Measurements from ENCODE around the gene DDX11. TPM values are rescaled to one million over a fixed set of nuclear protein-coding genes. Genes with fewer than 3 reads are reported as not detected.
"Not testable (repeated sequence)": the region's sequence is repeated elsewhere in the genome, so short reads cannot be mapped to it uniquely, and the experiment has no call there.

Gene DDX11
- total RNA-seq, 2 experiments from 2014 or later, result 115 to 116 TPM

GRCh38 chr12:31104220-31104619 lies 30.6 kb downstream of the DDX11 start:
- H3K9me3 Mint-ChIP-seq; intact Hi-C loops (cut with micrococcal nuclease); H3K4me3 Mint-ChIP-seq; H3K27me3 Mint-ChIP-seq; DNase-seq; H3K27ac Mint-ChIP-seq; H3K4me1 Mint-ChIP-seq (ENCODE audit: low read depth); CTCF ChIA-PET; POLR2A ChIA-PET: not testable (repeated sequence)
- H3K36me3 Mint-ChIP-seq, result peaks cover 13% of the 10 kb centered on the region

GRCh38 chr12:31104773-31105172 lies 31.1 kb downstream of the DDX11 start:
- H3K27ac Mint-ChIP-seq; CTCF ChIA-PET; H3K4me3 Mint-ChIP-seq; H3K9me3 Mint-ChIP-seq; POLR2A ChIA-PET; intact Hi-C loops (cut with micrococcal nuclease); H3K4me1 Mint-ChIP-seq (ENCODE audit: low read depth); H3K27me3 Mint-ChIP-seq; DNase-seq: not testable (repeated sequence)
- H3K36me3 Mint-ChIP-seq, result peaks cover 13% of the 10 kb centered on the region

DNA sequence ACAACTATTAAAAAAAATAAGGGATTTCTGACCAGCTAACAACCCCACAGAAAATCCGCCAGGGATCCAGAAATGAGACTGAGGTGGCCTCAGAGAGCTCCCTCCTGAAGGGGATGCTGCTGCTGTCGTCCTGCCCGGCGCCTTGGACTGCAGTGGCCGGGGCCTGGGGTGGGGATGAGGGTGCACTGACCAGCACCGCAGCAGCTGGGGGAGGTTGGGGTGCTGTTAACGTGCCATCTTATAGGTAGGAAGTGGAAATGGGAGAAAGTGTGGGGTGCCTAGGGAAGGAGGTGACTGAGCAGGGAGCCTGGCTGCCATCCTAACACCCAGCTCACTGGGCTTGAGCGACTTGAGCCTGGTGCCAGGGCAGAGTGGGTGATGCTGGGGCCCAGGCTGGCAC lies 32.0 kb downstream of the DDX11 start:
- Mint-ChIP-seq H3K4me1 (ENCODE audit: low read depth) (no peaks in the 10 kb centered on the region), H3K27ac (no peak overlapping the region), H3K9me3 (no peaks in the 10 kb centered on the region), H3K36me3 (peaks cover 12% of the 10 kb centered on the region), H3K27me3 (peaks cover 2% of the 10 kb centered on the region), H3K4me3 (no peak overlapping the region)
- ChIA-PET CTCF (no interaction called here), POLR2A (no interaction called here)
- DNase-seq, result no peak
- intact Hi-C loops (cut with micrococcal nuclease), result no loop called here

DNA sequence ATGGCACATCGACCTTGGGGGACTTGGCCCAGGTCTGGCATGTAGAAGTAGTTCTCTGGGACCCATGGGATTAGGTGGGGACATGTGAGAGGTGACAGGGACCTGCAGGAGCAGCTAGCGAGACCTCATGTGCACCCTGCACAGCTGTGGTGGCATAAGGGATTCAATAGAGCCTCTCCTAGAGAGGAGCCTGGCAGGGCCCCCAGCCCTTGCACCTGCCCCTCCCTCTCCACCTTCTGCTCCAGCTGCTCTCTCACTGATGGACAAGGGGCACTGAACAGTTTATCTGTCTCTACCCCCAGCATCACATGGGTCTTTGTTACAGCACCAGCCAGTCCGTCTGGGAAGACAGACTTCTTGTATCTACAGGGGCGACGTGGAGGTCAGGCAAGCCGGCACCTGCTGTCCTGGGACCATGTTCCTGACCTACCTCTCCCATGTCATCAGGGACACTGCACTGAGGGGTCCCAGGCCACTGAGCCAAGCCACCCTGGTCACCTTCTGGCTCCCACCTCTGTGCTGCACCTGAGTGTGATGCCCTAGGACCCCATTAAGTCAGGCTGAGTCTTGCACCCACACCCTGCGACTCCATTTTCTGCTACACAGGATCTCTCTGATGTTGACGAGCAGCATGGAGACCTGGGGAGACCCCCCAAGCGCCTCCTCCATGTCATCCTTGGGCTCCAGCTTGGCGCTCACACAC lies 32.6 kb downstream of the DDX11 start:
- no peak overlapping the region for H3K4me3 Mint-ChIP-seq
- H3K4me1 Mint-ChIP-seq (ENCODE audit: low read depth), result no peaks in the 10 kb centered on the region
- no peak overlapping the region for H3K27ac Mint-ChIP-seq
- ChIA-PET CTCF (no interaction called here), POLR2A (no interaction called here)
- intact Hi-C loops (cut with micrococcal nuclease), result no loop called here
- no peaks in the 10 kb centered on the region for H3K9me3 Mint-ChIP-seq
- no peak for DNase-seq
- H3K36me3 Mint-ChIP-seq, result peaks cover 12% of the 10 kb centered on the region
- peaks cover 6% of the 10 kb centered on the region for H3K27me3 Mint-ChIP-seq

DNA sequence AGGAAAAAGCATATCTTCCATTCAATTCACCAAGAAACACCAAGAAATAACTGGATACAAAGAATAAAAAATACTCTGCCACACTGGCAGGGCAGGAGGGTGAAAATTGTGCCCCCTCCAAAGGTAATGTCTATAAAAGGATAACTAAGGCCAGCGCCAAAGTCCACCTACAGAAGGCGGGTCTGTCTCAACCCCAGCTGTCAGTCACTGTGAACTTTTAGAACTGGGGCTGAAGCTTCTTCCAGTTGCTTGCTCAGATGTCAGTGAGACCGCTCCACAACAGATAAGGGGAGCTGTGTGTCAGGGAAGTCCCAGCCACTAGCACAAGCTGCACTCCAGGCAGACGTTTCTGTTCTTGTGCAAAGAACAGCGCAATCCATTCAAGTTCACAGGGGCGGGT lies 36.1 kb downstream of the DDX11 start:
- H3K4me3 Mint-ChIP-seq; H3K4me1 Mint-ChIP-seq (ENCODE audit: low read depth); POLR2A ChIA-PET; CTCF ChIA-PET; H3K36me3 Mint-ChIP-seq; DNase-seq; H3K9me3 Mint-ChIP-seq; intact Hi-C loops (cut with micrococcal nuclease); H3K27ac Mint-ChIP-seq: not testable (repeated sequence)
- peaks cover 19% of the 10 kb centered on the region for H3K27me3 Mint-ChIP-seq

- POLR2A ChIA-PET; H3K9me3 Mint-ChIP-seq; H3K36me3 Mint-ChIP-seq; DNase-seq; CTCF ChIA-PET; intact Hi-C loops (cut with micrococcal nuclease); H3K27ac Mint-ChIP-seq; H3K4me1 Mint-ChIP-seq (ENCODE audit: low read depth); H3K4me3 Mint-ChIP-seq: not testable (repeated sequence)
- H3K27me3 Mint-ChIP-seq, result peaks cover 23% of the 10 kb centered on the region
Measured at GRCh38 chr12:31110263-31110662, 36.6 kb downstream of the DDX11 start.

- POLR2A ChIA-PET, CTCF ChIA-PET, H3K27ac Mint-ChIP-seq, H3K36me3 Mint-ChIP-seq, H3K9me3 Mint-ChIP-seq, DNase-seq, H3K4me3 Mint-ChIP-seq: not testable (repeated sequence)
- Mint-ChIP-seq H3K4me1 (ENCODE audit: low read depth) (peaks cover 13% of the 10 kb centered on the region), H3K27me3 (peaks cover 38% of the 10 kb centered on the region)
- intact Hi-C loops (cut with micrococcal nuclease), result loop anchor here (5.0 kb wide), 2 partner anchors 92 to 263 kb away; no protein-coding TSS in a partner anchor
Measured at GRCh38 chr12:31115092-31115601, 41.5 kb downstream of the DDX11 start.

DNA sequence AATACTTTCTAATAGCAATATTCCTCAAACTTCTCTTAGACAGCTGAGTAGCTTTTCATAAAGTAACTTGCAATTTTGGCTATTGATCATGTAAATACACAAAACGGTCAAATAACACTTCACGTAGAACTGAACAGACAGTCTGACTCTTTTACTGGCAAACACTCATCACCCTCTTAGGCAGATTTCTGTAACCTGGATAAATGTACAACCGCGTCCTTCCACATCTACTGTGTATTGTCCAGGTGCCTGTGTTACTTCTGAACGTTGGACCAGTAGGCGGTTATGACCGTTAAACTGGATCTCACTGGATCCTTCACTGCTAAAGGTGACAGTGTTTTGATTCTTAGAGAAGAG lies 43.2 kb downstream of the DDX11 start:
- POLR2A ChIA-PET, DNase-seq, H3K27ac Mint-ChIP-seq, H3K36me3 Mint-ChIP-seq, H3K9me3 Mint-ChIP-seq: not testable (repeated sequence)
- intact Hi-C loops (cut with micrococcal nuclease), result loop anchor here (2.0 to 5.0 kb wide), 3 partner anchors 90 to 265 kb away; no protein-coding TSS in a partner anchor
- CTCF ChIA-PET, result interaction anchor here (0.9 to 1.6 kb wide), 2 partner anchors 122 to 191 kb away, joined by 3 read pairs; no protein-coding TSS in a partner anchor
- peak overlapping the region; percentile 64 for H3K4me3 Mint-ChIP-seq
- H3K27me3 Mint-ChIP-seq, result peaks cover 35% of the 10 kb centered on the region
- peaks cover 16% of the 10 kb centered on the region for H3K4me1 Mint-ChIP-seq (ENCODE audit: low read depth)

DNA sequence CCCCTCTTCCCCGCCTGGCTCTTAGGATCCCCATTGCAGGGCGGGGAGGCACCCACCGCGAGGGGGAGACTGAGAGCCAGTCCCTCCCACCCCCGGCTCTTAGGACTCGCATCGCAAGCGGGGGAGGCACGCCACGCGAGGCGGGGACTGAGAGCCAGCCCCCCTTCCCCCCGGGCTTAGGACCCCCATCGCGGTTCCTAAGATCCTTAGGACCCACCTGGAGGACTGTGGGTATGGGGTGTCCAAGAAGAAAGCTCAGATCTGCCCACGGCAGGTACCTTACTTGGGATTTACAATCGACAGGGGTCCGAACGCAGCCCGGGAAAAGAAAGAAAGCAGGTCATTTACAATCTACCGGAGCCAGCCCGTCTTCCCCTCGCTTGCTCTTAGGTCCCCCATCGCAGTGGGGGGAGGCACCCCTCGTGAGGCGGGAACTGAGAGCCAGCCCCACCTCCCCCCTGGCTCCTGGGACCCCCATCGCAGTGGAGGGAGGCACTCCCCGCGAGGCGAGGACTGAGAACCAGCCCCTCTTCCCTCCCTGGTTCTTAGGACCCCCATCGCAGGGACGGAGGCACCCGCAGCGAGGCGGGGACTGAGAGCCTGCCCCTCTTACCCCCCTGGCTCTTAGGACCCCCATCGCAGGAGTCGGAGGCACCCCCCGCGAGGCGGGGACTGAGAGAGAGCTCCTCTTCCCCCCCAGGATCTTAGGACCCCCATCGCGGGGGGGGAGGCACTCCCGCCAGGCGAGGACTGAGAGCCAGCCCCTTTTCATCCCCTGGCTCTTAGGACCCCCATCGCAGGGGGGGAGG lies 43.7 kb downstream of the DDX11 start:
- DNase-seq, result peak; percentile 70
- ChIA-PET CTCF (interaction anchor here (0.5 to 1.6 kb wide), 3 partner anchors 121 to 1729 kb away, joined by 3 read pairs; no protein-coding TSS in a partner anchor), POLR2A (no interaction called here)
- Mint-ChIP-seq H3K27ac (no peak overlapping the region), H3K36me3 (no peaks in the 10 kb centered on the region), H3K9me3 (no peaks in the 10 kb centered on the region), H3K27me3 (peaks cover 35% of the 10 kb centered on the region), H3K4me1 (ENCODE audit: low read depth) (peaks cover 16% of the 10 kb centered on the region), H3K4me3 (peak overlapping the region; percentile 64)
- intact Hi-C loops (cut with micrococcal nuclease), result loop anchor here (2.0 to 5.0 kb wide), 3 partner anchors 90 to 265 kb away; no protein-coding TSS in a partner anchor

DNA sequence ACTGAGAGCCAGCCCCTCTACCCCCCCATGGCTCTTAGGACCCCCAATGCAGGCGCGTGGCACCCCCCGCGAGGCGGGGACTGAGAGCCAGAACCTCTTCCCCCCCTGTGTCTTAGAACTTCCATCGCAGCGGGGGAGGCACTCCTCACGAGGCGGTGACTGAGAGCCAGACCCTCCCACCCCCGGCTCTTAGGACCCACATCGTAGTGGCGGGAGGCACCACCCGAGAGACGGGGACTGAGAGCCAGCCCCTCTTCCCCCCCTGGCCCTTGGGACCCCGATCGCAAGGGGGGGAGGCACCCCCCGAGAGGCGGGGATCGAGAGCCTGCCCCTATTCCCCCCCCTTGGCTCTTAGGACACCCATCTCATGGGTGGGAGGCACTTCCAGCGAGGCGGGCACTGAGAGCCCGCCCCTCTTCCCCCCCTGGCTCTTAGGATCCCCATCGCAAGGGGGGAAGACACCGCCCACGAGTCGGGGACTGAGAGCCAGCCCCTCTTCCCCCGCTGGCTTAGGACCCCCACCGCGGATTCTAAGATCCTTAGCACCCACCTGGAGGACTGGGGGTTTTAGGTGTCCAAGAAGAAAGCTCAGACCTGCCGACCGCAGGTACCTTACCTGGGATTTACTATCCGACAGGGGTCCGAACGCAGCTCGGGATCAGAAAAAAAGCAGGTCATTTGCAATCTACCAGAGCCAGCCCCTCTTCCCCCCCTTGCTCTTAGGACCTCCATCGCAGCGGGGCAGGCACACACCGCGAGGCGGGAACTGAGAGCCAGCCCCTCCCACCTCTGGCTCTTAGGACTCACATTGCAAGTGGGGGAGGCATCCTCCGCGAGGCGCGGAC lies 44.9 kb downstream of the DDX11 start:
- POLR2A ChIA-PET, result no interaction called here
- intact Hi-C loops (cut with micrococcal nuclease), result loop anchor here (5.0 kb wide), 2 partner anchors 89 to 266 kb away; no protein-coding TSS in a partner anchor

DNA sequence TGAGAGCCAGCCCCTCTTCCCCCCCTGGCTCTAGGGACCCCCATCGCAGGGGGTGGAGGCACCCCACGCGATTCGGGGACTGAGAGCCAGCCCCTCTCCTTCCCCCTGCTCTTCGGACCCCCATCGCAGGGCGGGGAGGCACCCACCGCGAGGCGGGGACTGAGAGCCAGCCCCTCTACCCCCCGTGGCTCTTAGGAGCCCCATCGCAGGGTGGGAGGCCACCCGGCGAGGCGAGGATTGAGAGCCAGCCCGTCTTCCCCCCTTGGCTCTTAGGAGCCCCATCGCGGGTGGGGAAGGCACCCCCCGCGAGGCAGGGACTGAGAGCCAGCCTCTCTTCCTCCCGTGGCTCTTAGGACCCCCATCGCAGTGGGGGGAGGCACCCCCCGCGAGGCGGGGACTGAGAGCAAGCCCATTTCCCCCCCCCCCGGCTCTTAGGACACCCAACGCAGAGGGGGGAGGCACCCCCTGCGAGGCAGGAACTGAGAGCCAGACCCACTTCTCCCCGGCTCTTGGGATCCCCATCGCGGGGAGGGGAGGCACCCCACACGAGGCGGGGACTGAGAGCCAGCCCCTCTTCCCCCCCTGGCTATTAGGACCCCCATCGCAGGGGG lies 45.6 kb downstream of the DDX11 start:
- DNase-seq, result no peak
- H3K36me3 Mint-ChIP-seq, result no peaks in the 10 kb centered on the region
- H3K4me1 Mint-ChIP-seq (ENCODE audit: low read depth), result peaks cover 16% of the 10 kb centered on the region
- intact Hi-C loops (cut with micrococcal nuclease), result loop anchor here (5.0 kb wide), 2 partner anchors 88 to 267 kb away; no protein-coding TSS in a partner anchor
- no peak overlapping the region for H3K27ac Mint-ChIP-seq
- ChIA-PET POLR2A (no interaction called here), CTCF (no interaction called here)
- H3K27me3 Mint-ChIP-seq, result peaks cover 26% of the 10 kb centered on the region
- H3K4me3 Mint-ChIP-seq, result peak overlapping the region; percentile 46
- H3K9me3 Mint-ChIP-seq, result no peaks in the 10 kb centered on the region

More for the DNA sequence above, 44.9 kb downstream of the DDX11 start:
- CTCF ChIA-PET, result no interaction called here
- H3K27ac Mint-ChIP-seq, result no peak overlapping the region
- peak overlapping the region; percentile 46 for H3K4me3 Mint-ChIP-seq
- H3K4me1 Mint-ChIP-seq (ENCODE audit: low read depth), result peaks cover 16% of the 10 kb centered on the region
- H3K36me3 Mint-ChIP-seq, result no peaks in the 10 kb centered on the region
- peaks cover 29% of the 10 kb centered on the region for H3K27me3 Mint-ChIP-seq
- peak; percentile 61 for DNase-seq
- H3K9me3 Mint-ChIP-seq, result no peaks in the 10 kb centered on the region

Data from activated CD4-positive, alpha-beta memory T cell treated with anti-CD3 and anti-CD28 coated beads for 36 hours (primary cell).